GM21423 (cell line): ENCODE results near the gene IPO4.

ENCODE experiments used
- ATAC-seq: cut with Tn5 transposase; IDR thresholded peaks from one replicate; pipeline ENCODE4 v1.9.1; 2021; ENCODE audit warnings: mild to moderate bottlenecking, moderate library complexity; ENCODE audit not compliant: unreplicated experiment

Gene IPO4

DNA sequence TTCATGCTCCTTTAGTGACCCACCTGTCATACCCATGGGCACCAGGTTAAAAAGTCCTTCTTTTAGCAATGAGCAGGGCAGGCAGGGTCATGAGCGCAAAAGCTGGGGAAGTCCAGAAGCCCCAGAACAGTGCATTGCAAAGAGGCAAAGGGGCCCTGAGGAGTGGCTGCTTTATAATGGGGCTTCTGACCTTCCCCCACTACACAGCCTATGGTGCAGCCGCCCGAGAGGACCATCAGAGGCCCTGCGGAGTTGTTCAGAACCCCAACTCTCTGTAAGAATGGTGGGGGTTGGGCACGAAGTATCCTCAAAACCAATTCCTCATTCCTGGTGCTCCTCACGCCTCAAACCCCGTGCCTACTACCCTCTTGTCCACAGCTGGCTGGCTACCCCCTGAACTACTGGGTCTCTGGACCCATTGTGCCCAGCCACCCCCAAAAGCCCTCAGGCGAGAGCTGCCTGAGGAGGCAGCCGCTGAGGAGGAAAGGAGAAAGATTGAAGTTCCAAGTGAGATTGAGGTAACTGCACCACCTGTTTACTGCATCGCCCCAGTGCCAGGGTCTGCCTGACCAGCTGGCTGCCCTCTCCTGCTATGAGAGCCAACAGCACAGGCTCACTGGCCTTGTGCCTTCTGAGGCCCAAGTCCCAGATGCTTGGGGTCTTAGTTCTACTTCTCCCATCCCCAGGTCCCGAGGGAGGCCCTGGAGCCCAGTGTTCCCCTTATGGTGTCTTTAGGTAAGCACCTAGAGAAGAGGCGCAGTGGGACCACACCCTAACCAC lies 10.0 kb downstream of the IPO4 start:
- no peak for ATAC-seq

DNA sequence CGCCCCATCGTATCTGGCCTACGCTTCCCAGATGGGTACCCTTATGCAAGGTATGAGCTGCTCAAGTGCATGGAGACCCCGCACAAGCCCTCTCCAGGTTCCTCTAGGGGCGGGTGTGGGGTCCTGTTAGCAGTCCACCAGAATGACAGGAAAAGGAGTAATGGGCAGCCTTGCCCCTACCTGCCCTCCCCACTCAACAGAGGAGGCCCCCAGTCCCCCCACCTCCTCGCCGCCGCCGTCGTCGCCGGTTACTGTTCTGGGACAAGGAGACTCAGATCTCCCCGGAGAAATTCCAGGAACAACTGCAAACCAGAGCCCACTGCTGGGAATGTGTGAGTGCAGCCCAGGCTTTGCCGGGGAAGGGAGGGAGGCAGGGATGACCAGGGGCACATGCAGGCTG lies 10.7 kb downstream of the IPO4 start:
- no peak for ATAC-seq

DNA sequence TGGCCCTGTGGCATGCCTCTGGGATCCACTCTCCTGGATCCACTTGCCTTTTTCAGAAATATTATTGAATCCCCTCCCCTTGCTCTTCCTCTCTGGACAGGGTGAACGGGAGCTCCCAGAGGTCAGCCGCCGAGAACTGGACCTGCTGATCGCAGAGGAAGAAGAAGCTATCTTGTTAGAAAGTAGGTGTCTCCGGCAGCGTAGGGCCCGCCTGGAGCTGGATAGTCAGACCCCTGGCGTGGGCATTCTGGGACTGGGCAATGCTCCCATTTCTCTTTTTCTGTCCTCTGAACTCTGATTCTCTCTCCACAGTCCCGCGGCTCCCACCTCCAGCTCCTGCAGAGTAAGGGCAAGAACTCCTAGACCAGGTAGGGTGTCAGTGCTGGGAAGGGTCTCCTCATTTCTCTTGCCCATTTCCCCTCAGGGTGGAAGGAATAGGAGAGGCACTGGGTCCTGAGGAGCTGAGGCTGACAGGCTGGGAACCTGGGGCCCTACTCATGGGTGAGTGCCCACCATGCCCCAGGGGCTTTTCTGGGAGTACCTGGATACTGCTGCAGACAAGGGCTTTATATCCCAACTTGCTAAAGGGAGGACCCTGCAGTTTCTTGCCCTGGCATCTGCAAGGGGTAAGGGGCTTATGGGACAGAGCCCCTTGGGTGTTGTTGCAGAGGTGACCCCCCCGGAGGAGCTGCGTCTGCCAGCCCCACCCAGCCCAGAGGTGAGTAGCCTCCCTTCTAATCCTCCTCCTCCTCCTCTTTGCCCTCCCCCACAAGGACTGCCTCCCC lies 11.4 kb downstream of the IPO4 start:
- ATAC-seq, result no peak

- no peak for ATAC-seq
These were observed 12.0 kb downstream of the IPO4 start for GRCh38 chr14:24176599-24176998.

GRCh38 chr14:24172871-24173281 lies 15.7 kb downstream of the IPO4 start:
- no peak for ATAC-seq

DNA sequence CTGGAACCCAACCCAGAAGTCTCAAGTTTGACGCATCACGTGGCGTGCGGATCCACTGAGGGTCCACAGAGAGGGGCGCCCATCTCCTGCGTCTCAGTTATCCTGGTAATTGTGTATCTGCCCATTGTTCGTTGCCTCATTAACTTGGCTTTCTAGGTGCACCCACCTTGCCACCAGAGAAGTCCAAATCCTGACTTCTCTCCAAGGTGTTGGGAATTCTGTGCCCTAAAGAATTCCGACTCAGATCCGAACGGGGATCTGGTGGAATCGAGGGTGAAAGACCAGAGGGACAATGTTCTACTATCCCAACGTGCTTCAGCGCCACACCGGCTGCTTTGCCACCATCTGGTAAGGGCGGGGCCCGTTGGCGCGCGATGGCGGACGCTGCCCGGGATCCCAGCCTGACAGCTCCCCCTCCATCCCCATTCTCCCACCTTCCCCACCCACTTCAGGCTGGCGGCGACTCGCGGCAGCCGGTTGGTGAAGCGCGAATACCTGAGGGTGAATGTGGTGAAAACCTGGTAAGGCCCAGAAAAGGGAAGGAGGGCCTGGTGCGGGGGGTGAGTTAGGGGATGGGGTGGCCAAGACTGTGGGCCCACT lies 16.3 kb downstream of the IPO4 start:
- no peak for ATAC-seq

- peak; percentile 83 for ATAC-seq
These were observed 17.0 kb downstream of the IPO4 start, which contains the start of gene REC8 for GRCh38 chr14:24171422-24172260. REC8 (plus strand) TSS chr14:24172080; CDS start chr14:24172553, 473 bp downstream.

GRCh38 chr14:24167469-24168114 lies 21.0 kb downstream of the IPO4 start:
- no peak for ATAC-seq

DNA sequence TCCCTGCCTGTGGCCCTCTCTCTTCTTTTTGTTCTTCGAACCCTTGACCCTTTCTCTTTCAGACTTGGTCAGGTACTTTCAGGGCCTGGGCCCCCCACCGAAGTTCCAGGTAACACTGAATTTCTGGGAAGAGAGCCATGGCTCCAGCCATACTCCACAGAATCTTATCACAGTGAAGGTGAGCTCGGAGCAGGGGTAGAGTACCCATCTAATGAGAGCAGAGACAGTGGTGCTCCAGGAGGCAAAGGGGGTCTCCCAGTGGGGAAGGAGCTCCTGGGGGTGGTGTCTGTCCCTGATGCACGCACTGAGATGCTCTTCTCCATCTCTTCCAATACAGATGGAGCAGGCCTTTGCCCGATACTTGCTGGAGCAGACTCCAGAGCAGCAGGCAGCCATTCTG lies 22.8 kb downstream of the IPO4 start:
- ATAC-seq, result no peak

DNA sequence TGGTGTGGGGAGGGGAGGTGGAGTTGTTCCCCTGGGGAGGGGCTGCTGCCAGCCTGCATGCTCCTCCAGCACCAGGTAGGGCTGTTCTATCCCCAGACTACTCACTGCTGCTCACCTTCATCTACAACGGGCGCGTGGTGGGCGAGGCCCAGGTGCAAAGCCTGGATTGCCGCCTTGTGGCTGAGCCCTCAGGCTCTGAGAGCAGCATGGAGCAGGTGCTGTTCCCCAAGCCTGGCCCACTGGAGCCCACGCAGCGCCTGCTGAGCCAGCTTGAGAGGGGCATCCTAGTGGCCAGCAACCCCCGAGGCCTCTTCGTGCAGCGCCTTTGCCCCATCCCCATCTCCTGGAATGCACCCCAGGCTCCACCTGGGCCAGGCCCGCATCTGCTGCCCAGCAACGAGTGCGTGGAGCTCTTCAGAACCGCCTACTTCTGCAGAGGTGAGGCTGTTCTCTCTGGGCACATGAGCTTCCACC lies 24.1 kb downstream of the IPO4 start:
- ATAC-seq, result no peak

DNA sequence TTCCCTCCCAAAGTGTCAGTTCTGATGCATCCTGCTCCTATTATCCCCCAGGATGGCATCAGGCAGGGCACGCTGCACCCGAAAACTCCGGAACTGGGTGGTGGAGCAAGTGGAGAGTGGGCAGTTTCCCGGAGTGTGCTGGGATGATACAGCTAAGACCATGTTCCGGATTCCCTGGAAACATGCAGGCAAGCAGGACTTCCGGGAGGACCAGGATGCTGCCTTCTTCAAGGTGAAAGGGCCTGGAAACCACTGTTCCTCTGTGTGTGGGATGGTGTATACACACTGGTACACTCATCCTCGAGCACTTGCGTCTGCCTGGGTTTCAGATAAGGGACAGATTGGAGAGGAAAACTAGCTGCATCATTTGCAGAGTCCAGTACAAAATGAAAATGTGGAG lies 26.5 kb downstream of the IPO4 start:
- ATAC-seq, result no peak

DNA sequence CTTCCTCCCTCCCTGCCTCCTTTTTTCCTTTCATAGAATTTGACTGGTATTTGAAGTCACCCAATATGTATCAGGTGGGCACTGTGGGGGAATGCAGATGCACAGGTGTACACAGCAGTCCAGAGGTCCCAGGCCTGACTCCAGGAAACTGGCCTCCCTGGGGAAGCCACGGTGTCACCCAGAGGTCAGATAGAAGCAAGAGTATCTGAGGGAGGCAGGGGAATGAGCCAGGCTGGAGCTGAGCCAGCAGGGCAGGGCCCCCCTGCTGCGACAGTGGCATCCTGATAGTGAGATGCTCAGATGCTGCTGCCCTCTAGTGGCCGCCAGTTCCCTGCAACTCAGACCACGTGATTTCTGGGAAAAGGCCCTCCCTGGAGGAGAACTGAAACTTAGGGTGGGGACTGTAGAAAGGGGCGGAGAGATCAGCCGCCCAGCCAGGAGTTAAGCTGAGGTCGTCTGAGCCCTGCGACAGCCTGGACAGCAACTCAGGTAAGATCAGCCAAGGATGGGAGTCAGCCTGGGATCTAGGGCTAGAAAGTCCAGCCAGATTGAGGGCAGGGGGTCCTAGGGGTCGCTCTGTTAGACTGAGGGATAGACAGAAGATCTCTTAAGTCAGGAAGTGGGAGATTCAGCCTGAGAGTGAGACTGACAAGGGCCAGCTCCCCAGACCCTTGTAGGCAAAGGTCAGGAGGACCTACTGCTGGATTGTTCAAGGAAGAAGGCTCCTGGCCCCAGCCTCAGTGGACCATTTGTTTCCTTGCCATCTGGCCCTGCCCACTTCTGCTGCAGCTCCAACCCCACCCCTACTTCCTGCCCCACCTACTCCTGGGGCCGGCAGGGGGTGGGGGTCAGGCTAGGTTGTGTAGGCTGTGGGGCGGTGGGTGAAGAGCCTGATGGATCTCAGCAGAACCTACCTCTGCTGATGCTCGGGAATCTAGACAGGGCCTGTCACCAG lies 27.5 kb downstream of the IPO4 start, which contains the start of gene IRF9:
IRF9 (plus strand) TSS at position 416 of the 955 bp plus-strand sequence. CDS start 880 bp downstream, outside the sequence.
- ATAC-seq, result peak; percentile 79

GRCh38 chr14:24160499-24160849 lies 28.1 kb downstream of the IPO4 start:
- no peak for ATAC-seq

- ATAC-seq, result no peak
These were observed 28.7 kb downstream of the IPO4 start for GRCh38 chr14:24159777-24160498.

GRCh38 chr14:24157331-24157730 lies 31.3 kb downstream of the IPO4 start:
- no peak for ATAC-seq

GRCh38 chr14:24156840-24157239 lies 31.8 kb downstream of the IPO4 start:
- no peak for ATAC-seq

GRCh38 chr14:24155100-24155499 lies 33.5 kb downstream of the IPO4 start:
- ATAC-seq, result no peak

- ATAC-seq, result no peak
These were observed 37.1 kb downstream of the IPO4 start for GRCh38 chr14:24151404-24152080.
